Measurements from ENCODE around the gene CWH43. TPM values are rescaled to one million over a fixed set of nuclear protein-coding genes. Genes with fewer than 3 reads are reported as not detected.
"Not testable (repeated sequence)": the region's sequence is repeated elsewhere in the genome, so short reads cannot be mapped to it uniquely, and the experiment has no call there.

CWH43 gene
- polyA plus RNA-seq, 1 of the 3 experiments (the other 2 are of a cell fraction) = not detected

GRCh38 chr4:49063670-49064069 is 77.6 kb downstream of the CWH43 start:
- TF ChIP-seq USF1 (IDR thresholded peaks at IDR 0.05; ENCODE audit: borderline replicate concordance, low read depth) = no peak
- TF ChIP-seq MXI1 (IDR thresholded peaks at IDR 0.05; ENCODE audit: low read depth, low read length) = no peak
- TF ChIP-seq PBX3 (IDR thresholded peaks at IDR 0.05) = no peak
- TF ChIP-seq JUND (IDR thresholded peaks at IDR 0.05) = no peak
- no peak for TF ChIP-seq RCOR1 (IDR thresholded peaks at IDR 0.05; ENCODE audit: low read length)
- TF ChIP-seq CTCF (IDR thresholded peaks at IDR 0.05) = no peak
- TF ChIP-seq CHD2 (IDR thresholded peaks at IDR 0.05; ENCODE audit: low read length, partially characterized antibody) = no peak
- TF ChIP-seq EP300 (IDR thresholded peaks at IDR 0.05; ENCODE audit: borderline replicate concordance in 1 of 2, low read depth in 1 of 2, low read length in 1 of 2) = no peak
- no peak for TF ChIP-seq IRF3 (IDR thresholded peaks at IDR 0.05; ENCODE audit: low read depth, low read length)
- TF ChIP-seq POLR2AphosphoS5 (IDR thresholded peaks at IDR 0.05; ENCODE audit: low read depth, low read length) = no peak
- TF ChIP-seq ZBTB33 (IDR thresholded peaks at IDR 0.05; ENCODE audit: borderline replicate concordance, low read depth) = no peak
- no peak for TF ChIP-seq MAX (IDR thresholded peaks at IDR 0.05; ENCODE audit: low read depth)
- TF ChIP-seq NFIC (IDR thresholded peaks at IDR 0.05; ENCODE audit: borderline replicate concordance) = no peak
- Histone ChIP-seq H3K4me3 (ENCODE audit: low read depth in 2 of 2, low read length in 1 of 2) (no peak overlapping the region), H3K9me2 (no peaks in the 10 kb centered on the region), H3F3A (replicated peaks; ENCODE audit: insufficient read depth) (no peaks in the 10 kb centered on the region), H4K20me1 (ENCODE audit: insufficient read depth) (no peaks in the 10 kb centered on the region), H3K27me3 (ENCODE audit: insufficient read depth) (no peaks in the 10 kb centered on the region), H3K4me1 (ENCODE audit: control insufficient read depth in 1 of 2, insufficient read depth in 2 of 2, low read depth in 1 of 2, low read length in 1 of 2) (no peaks in the 10 kb centered on the region), H3K79me2 (ENCODE audit: insufficient read depth) (no peaks in the 10 kb centered on the region), H3K27ac (ENCODE audit: low read depth in 2 of 2, low read length in 1 of 2) (no peak overlapping the region), H3K36me3 (replicated peaks in 1 of 2; ENCODE audit: control insufficient read depth in 1 of 2, insufficient read depth in 2 of 2, low read length in 1 of 2) (no peaks in the 10 kb centered on the region), H3K4me2 (no peak overlapping the region), H3K9ac (no peak overlapping the region), H2AFZ (ENCODE audit: low read depth) (no peak overlapping the region; the same call in 1 of the 2 replicates), H3K9me3 (no peaks in the 10 kb centered on the region)
- ChIA-PET CTCF (no interaction called here), POLR2A (no interaction called here)
- 0% methylated on average over 2 of the region's 2 CpGs for WGBS (ENCODE audit: low lambda C conversion rate)
- no peak for DNase-seq

- H3K4me3 ChIP-seq (ENCODE audit: low read depth in 2 of 2, low read length in 1 of 2) = not testable (repeated sequence)
- WGBS (ENCODE audit: low lambda C conversion rate) = no CpG with 5 or more reads among the region's 11 CpGs
These were observed 86.1 kb downstream of the CWH43 start for GRCh38 chr4:49072196-49072595.

GRCh38 chr4:49091883-49092282 is 105.8 kb downstream of the CWH43 start:
- H3K4me1 ChIP-seq (ENCODE audit: control insufficient read depth in 1 of 2, insufficient read depth in 2 of 2, low read depth in 1 of 2, low read length in 1 of 2); H3K9ac ChIP-seq; H3K27ac ChIP-seq (ENCODE audit: low read depth in 2 of 2, low read length in 1 of 2); H3K9me3 ChIP-seq; H3K4me2 ChIP-seq; POLR2A ChIA-PET; H3K9me2 ChIP-seq; CTCF ChIA-PET; H4K20me1 ChIP-seq (ENCODE audit: insufficient read depth); H3K27me3 ChIP-seq (ENCODE audit: insufficient read depth); H3K36me3 ChIP-seq (replicated peaks in 1 of 2; ENCODE audit: control insufficient read depth in 1 of 2, insufficient read depth in 2 of 2, low read length in 1 of 2); H3F3A ChIP-seq (replicated peaks; ENCODE audit: insufficient read depth); DNase-seq; H3K79me2 ChIP-seq (ENCODE audit: insufficient read depth); H2AFZ ChIP-seq (ENCODE audit: low read depth); H3K4me3 ChIP-seq (ENCODE audit: low read depth in 2 of 2, low read length in 1 of 2): not testable (repeated sequence)
- WGBS (ENCODE audit: low lambda C conversion rate) = 2% methylated on average over 7 of the region's 7 CpGs

More at GRCh38 chr4:49072196-49072595, 86.1 kb downstream of the CWH43 start:
- H3K9me2 ChIP-seq; H4K20me1 ChIP-seq (ENCODE audit: insufficient read depth); H3F3A ChIP-seq (replicated peaks; ENCODE audit: insufficient read depth); CTCF ChIA-PET; H2AFZ ChIP-seq (ENCODE audit: low read depth); H3K79me2 ChIP-seq (ENCODE audit: insufficient read depth); H3K4me1 ChIP-seq (ENCODE audit: control insufficient read depth in 1 of 2, insufficient read depth in 2 of 2, low read depth in 1 of 2, low read length in 1 of 2); H3K36me3 ChIP-seq (replicated peaks in 1 of 2; ENCODE audit: control insufficient read depth in 1 of 2, insufficient read depth in 2 of 2, low read length in 1 of 2); H3K4me2 ChIP-seq; POLR2A ChIA-PET; H3K9me3 ChIP-seq; H3K27ac ChIP-seq (ENCODE audit: low read depth in 2 of 2, low read length in 1 of 2); H3K27me3 ChIP-seq (ENCODE audit: insufficient read depth); H3K9ac ChIP-seq; DNase-seq: not testable (repeated sequence)
